LoVo (cell line): ENCODE measurements around the gene MATN1.
A peak's percentile ranks its signal among the peaks of the same experiment; 100 is the strongest.

ENCODE experiments used
- DNase-seq: peaks from one replicate; pipeline ENCODE4 v3.0.0-alpha.2; 2016; ENCODE audit warnings: low spot score

The MATN1 gene

DNA sequence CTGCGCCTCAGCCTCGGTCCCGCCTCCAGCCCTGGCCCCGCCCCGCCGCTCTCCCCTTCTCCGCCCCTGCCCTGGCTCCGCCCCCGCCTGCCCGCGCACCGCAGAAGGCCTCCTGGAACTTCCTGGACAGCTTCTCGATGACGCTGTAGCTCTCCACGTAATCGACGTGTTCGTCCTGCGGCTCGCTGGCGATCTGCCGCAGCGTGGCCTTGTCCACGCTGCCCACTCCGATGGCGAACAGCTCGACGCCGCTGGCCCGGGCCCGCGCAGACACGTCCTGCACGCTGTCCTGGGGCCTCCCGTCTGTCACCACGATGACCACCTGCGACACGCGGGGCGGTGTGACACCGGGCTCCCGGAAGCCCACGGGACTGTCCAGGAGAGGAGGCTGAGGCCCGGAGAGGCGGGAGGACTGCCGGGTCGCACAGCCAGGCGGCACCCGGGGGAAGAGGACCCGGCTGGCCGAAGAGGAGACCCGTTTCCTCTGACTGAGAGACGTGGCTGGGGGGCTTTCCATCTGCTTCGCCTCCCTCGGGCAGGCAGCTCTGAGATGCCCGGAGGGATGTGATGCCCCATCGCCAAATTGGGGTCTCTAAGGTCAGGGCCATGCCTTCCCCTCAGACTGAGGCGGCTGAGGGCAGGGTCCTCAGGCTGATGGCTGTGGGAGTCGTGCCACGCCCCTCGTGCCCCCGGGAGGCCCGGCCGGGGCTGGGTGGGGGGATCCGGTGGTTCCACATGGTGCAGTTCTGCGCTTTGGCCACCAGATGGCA is 4.6 kb downstream of the MATN1 start:
- DNase-seq, result peak; percentile 97

DNA sequence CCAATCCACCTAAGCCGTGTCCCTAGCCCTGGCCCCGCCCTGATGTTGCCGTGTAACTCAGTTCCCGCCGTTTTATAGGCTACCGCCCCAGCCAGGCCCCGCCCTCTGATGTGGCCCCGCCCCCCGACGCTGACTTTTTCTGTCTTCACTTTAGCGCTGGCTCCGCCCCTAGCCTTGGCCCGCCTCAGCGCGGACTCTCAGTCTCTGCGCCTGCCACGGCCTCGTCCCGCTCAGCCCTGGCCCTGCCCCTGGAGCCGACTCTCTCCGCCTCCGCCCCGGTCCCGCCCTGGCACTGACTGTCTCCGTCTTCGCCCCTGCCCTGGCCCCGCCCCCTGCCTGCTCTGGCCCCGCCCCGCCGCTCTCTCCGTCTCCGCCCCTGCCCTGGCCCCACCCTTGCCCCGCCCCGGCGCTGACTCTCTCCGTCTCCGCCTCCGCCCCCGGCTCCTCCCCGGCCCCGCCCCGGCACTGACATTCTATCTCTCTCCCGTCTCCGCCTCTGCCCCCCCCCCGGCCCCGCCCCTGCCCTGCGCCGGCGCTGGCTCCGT is 5.2 kb downstream of the MATN1 start:
- DNase-seq, result peak; percentile 98

GRCh38 chr1:30716646-30717045 is 6.7 kb downstream of the MATN1 start:
- DNase-seq, result no peak

GRCh38 chr1:30715886-30716285 is 7.5 kb downstream of the MATN1 start:
- no peak for DNase-seq

DNA sequence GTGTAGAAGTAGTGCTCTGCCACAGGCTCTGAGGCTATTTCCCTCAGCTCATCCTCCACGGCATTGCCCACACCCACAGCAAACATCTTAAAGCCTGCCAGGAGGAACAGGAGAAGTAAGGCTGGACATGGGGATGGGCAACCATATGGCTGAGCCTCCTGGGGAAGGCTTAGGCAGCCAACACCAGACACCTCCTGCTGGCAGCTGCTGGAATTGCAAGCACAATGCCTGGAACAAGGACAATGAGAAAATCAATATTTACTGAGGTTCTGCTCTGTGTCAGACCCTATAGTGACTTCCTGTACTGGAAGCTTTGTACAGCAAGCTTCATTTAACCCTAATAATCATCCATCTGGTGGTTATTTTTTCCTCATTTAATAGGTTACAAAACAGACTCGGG is 8.2 kb downstream of the MATN1 start:
- DNase-seq, result no peak

- DNase-seq, result no peak
Measured at GRCh38 chr1:30714536-30715090, 8.8 kb downstream of the MATN1 start.

- DNase-seq, result no peak
Measured at GRCh38 chr1:30714025-30714424, 9.4 kb downstream of the MATN1 start.

GRCh38 chr1:30713311-30713710 is 10.1 kb downstream of the MATN1 start:
- no peak for DNase-seq

- DNase-seq, result no peak
Measured at GRCh38 chr1:30712583-30712982, 10.8 kb downstream of the MATN1 start.

DNA sequence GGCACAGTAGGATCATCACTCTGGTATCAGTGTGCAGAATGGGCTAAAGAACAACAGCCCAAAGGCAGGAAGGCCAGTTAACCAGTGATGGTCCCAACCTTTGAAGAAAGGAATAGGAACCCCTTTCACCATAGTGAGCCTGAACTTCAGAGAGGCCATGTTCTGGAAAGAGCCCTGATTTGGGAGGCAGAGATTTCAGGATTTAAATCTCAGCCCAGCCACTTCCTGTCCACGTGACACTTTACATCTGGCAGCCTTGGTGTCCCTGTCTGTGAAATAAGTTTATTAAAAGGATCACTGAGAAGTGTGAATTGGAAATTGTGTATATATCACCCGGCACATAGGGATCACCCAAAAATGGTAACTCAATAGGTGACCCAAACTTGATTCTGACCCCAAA is 13.0 kb downstream of the MATN1 start:
- no peak for DNase-seq

DNA sequence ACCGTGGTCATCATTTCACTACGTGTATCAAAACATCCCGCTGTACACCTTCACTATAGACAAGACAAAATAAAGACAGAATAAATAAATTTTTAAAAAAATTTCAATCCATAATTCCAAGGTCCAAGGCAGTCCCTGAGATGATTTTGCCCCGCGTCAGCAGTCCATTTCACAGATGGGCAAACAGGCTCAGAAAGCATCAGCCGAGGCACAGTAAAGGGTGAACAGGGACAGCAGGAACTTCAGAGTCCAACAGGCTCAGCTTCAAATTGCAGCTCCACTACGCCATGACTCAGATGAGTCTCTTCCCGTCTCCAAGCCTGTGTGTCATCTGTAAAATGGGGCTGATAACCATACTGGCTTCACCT is 15.0 kb downstream of the MATN1 start:
- DNase-seq, result no peak

DNA sequence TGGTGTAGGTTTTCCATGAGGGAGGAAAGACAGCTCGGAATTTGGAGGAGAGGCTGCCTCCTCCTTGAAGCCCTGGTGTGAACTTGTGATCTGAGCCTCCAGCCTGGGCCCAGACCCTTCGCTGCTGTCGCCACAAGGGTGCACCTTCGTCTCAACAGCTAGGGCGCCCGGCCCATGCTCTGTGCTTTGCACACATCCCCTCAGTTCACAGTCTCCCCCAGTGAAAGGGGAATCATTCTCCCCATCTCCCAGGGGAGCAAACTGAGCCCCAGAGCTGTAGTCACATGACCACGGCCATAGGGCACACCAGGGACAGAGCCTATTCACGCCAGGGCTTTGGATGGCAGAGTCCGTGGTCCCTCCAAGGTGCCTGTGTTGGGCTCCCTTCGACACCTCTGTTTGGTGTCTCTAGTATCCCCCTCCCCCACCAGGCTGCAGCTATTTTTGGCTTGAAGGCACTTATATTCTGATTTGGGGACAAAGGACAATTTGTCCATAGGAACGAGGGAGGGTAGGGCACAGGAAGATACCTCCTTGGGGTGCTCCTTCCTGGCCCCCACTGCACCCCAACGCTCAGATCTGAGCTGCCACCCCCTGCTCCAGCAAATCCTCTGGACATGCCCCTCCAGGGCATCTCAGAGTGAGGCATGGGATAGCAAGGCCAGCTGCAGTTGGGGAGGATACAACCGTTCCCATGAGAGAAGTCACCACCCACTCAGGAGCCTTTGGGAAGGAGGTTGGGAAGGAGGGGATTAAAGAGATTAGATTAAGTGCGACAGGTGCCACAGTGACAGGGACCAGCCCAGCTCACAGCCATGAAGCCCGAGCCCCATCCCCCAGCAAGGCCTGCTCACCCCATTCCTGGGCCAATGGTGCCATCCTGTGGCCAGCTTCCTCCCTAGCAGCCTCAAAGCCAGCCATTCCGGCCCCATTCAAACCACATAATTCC is 15.7 kb downstream of the MATN1 start:
- peak; percentile 32 for DNase-seq

GRCh38 chr1:30706528-30706927 is 16.9 kb downstream of the MATN1 start:
- DNase-seq, result no peak

DNA sequence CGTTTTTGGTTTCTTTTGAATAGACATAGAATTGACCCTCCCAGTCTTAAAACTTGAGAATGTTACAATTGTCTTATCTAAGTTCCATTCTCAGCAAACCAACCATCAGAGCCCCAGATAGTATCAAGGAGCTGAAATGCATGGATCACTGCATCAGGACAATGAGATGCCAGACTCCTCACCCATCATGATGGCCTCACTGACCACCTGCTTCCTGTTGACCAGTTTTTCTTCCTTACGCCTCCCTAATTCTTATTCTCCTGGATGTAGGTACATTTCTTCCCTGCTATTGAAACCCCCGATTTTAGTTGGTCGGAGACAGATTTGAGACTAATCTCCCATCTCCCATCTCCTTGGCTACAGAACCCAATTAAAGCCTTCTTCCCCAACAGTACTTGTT is 17.7 kb downstream of the MATN1 start:
- no peak for DNase-seq

- no peak for DNase-seq
Measured at GRCh38 chr1:30704765-30705509, 18.4 kb downstream of the MATN1 start.

DNA sequence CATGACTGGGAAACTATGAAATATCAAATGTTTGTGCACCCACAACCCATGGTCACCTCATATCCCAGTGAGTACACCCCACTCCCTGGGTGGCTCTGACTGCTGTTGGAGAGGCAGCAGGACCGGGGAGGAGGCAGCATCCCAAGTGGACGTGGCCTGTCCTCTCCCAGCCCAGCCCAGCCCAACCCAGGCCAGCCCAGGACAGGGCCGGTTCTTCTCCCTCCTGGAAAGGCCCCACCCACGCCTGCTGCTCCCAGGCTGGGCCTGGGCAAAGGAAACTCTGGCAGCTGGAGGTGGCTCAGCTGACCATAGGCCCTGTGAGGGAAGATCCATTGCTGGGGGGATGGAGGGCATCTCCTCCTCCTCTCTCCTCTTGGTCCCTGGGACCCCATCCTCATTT is 19.1 kb downstream of the MATN1 start:
- no peak for DNase-seq

DNA sequence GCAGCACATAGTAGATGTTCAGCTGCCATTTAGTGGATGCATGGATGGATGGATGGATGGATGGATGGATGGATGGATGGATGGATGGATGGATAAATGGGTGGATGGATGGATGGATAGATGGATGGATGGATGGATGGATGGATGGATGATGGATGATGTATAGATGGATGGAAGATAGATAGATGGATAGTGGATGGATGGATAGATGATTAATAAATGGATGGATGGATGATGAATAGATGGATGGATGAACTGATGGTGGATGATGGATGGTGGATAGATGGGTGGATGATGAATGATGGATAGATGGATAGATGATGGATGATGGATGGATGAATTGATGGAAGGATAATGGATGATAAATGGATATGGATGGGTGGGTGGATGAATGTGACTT is 20.6 kb downstream of the MATN1 start:
- DNase-seq, result no peak

DNA sequence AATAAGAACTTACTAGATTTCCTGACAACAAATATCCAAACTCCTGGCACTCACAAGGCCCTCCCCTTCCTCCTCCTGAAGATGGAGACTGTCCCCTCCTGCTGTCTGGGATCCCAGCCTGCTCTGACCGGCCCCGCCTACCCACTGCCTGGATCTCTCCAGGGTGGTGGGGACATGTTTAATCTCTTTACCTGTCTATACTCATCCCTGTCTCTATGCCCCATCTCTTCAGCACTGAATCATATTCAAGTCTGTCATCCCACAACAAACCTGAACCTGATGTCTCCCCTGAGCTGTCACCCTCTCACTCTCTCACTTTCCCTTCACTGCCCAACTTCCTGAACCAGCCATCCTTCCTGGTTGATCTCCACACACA is 22.1 kb downstream of the MATN1 start:
- no peak for DNase-seq

DNA sequence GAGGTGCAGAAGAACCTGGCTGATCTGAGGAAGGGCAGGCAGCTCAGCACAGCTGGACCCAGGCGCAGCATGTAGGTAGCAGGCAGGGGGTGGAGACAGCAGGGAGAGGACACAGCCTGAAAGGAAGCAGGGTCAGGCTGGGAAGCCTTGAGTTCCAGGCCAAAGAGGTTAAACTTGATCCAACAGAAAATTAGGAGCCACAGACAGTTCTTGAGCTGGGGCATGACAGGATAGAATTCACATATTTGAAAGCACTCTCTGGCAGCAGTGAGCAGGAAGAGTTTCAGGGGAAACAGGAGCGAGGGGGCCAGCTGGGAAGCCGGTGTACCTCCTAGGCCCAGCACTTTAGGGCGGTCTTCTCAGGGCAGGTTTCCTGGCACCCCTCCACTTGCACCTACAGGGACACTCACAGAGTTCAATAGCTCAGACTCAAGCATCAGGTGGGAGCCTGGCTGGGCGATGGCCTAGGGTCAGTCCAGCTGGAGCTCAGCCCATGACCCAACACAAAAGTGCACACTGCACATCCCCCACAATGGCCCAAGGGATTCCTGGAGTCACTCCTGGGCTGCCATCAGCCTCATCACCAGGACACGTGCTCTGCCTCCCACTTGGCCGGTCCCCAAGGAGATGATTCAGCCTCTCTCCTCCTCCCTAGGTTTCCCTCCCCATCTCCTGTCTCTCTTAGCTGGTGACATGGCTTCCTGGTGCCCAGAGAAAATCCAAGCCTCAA is 22.7 kb downstream of the MATN1 start:
- DNase-seq, result peak; percentile 38

GRCh38 chr1:30699762-30700161 is 23.6 kb downstream of the MATN1 start:
- DNase-seq, result no peak

DNA sequence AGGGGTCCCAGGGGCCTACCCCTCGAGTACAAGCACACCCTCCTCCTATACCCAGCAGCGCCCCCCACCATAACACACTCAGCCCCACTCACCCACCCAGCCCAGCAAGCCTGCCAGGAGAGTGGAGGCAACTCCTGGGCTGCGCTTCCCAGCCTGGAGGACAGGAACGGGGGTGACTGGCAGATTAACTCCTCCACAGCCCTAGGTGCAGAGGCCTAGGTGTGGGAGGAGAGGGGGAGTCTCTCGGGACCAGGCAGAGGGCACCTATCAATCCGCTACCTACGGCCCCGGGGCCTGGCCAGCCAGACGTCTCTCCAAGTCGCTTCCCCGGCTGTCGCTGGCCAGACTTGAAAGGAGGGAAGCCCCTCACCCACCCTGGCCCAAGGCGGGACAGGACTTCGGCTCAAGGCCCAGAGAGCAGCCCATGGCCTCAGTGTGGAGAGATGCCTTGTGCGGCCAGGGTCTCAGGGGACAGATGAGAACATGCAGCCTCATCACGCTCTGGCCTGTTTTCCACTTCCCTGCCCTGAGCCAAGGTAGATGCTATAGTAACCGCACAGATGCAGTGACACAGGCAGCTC is 24.9 kb downstream of the MATN1 start:
- DNase-seq, result no peak
